HG03139 (cell line): ENCODE results near the gene SUSD1.
"Not testable (repeated sequence)": the region's sequence is repeated elsewhere in the genome, so short reads cannot be mapped to it uniquely, and the experiment has no call there.

ENCODE experiments used
- ATAC-seq: cut with Tn5 transposase; IDR thresholded peaks from one replicate; pipeline ENCODE4 v1.9.1; 2021; ENCODE audit not compliant: unreplicated experiment

SUSD1 gene

GRCh38 chr9:112104401-112104800, 70.7 kb downstream of the SUSD1 start:
- no peak for ATAC-seq

GRCh38 chr9:112103405-112103804, 71.7 kb downstream of the SUSD1 start:
- no peak for ATAC-seq

- no peak for ATAC-seq
Measured at GRCh38 chr9:112097712-112098688, 77.1 kb downstream of the SUSD1 start.

- no peak for ATAC-seq
Measured at GRCh38 chr9:112094948-112095681, 80.0 kb downstream of the SUSD1 start.

- ATAC-seq = no peak
Measured at GRCh38 chr9:112094241-112094640, 80.9 kb downstream of the SUSD1 start.

GRCh38 chr9:112093870-112094216, 81.3 kb downstream of the SUSD1 start:
- no peak for ATAC-seq

GRCh38 chr9:112093147-112093869, 81.8 kb downstream of the SUSD1 start:
- no peak for ATAC-seq

GRCh38 chr9:112091810-112092209, 83.3 kb downstream of the SUSD1 start:
- ATAC-seq = no peak

- no peak for ATAC-seq
Measured at GRCh38 chr9:112087506-112087905, 87.6 kb downstream of the SUSD1 start.

- no peak for ATAC-seq
Measured at GRCh38 chr9:112086627-112087026, 88.5 kb downstream of the SUSD1 start.

- ATAC-seq = no peak
Measured at GRCh38 chr9:112084907-112085306, 90.2 kb downstream of the SUSD1 start.

- no peak for ATAC-seq
Measured at GRCh38 chr9:112084334-112084733, 90.8 kb downstream of the SUSD1 start.

GRCh38 chr9:112081918-112082729, 93.0 kb downstream of the SUSD1 start:
- no peak for ATAC-seq

- no peak for ATAC-seq
Measured at GRCh38 chr9:112080831-112081542, 94.1 kb downstream of the SUSD1 start.

- ATAC-seq = no peak
Measured at GRCh38 chr9:112078432-112078831, 96.7 kb downstream of the SUSD1 start.

- no peak for ATAC-seq
Measured at GRCh38 chr9:112076814-112077213, 98.3 kb downstream of the SUSD1 start.

- ATAC-seq = no peak
Measured at GRCh38 chr9:112075009-112075378, 100.1 kb downstream of the SUSD1 start.

GRCh38 chr9:112074250-112075008, 100.7 kb downstream of the SUSD1 start:
- ATAC-seq = no peak

- ATAC-seq = not testable (repeated sequence)
Measured at GRCh38 chr9:112073639-112074173, 101.4 kb downstream of the SUSD1 start.
